Hepatocyte (in vitro differentiated cells): ENCODE results near the gene DSCAM. TPM values are rescaled to one million over a fixed set of nuclear protein-coding genes. Genes with fewer than 3 reads are reported as not detected.

Source experiments
- DNase-seq: peaks from one replicate; pipeline ENCODE4 v3.0.0-alpha.2; 2016; ENCODE audit warnings: low spot score
- H2AFZ ChIP-seq: fragments of 200-600 bp; sonication (generic); 2 replicates; pipeline ENCODE4 v1.6.0; 2016; ENCODE audit warnings: antibody characterized with exemption, mild to moderate bottlenecking
- H3K27ac ChIP-seq: fragments of 200-600 bp; sonication (generic); 2 replicates; pipeline ENCODE4 v1.5.1; 2016; ENCODE audit warnings: mild to moderate bottlenecking
- H3K27me3 ChIP-seq: fragments of 200-600 bp; sonication (generic); 2 replicates; pipeline ENCODE4 v1.6.1; 2016
- H3K36me3 ChIP-seq: fragments of 200-600 bp; sonication (generic); replicated peaks from 2 replicates; pipeline ENCODE4 v1.5.1; 2016; ENCODE audit warnings: low read depth; ENCODE audit not compliant: insufficient read depth
- H3K4me1 ChIP-seq: fragments of 200-600 bp; sonication (generic); 2 replicates; pipeline ENCODE4 v1.5.1; 2016; ENCODE audit warnings: mild to moderate bottlenecking, moderate library complexity; ENCODE audit not compliant: insufficient read depth
- H3K4me2 ChIP-seq: fragments of 200-600 bp; sonication (generic); 2 replicates; pipeline ENCODE4 v1.6.0; 2016
- H3K4me3 ChIP-seq: fragments of 200-600 bp; sonication (generic); 2 replicates; pipeline ENCODE4 v1.5.1; 2016; ENCODE audit warnings: mild to moderate bottlenecking
- H3K79me2 ChIP-seq: fragments of 200-600 bp; sonication (generic); 2 replicates; pipeline ENCODE4 v1.6.0; 2017; ENCODE audit warnings: mild to moderate bottlenecking
- H3K9me2 ChIP-seq: fragments of 200-600 bp; sonication (generic); replicated peaks from 2 replicates; pipeline ENCODE4 v1.6.0; 2017; ENCODE audit warnings: mild to moderate bottlenecking; ENCODE audit not compliant: insufficient read depth
- H3K9me3 ChIP-seq: fragments of 200-600 bp; sonication (generic); 2 replicates; pipeline ENCODE4 v1.5.1; 2016; ENCODE audit warnings: low read depth, mild to moderate bottlenecking
- H4K20me1 ChIP-seq: fragments of 200-600 bp; sonication (generic); 2 replicates; pipeline ENCODE4 v1.6.0; 2016; ENCODE audit warnings: mild to moderate bottlenecking; ENCODE audit not compliant: insufficient read depth, poor library complexity, severe bottlenecking
- EZH2 ChIP-seq: fragments of 200-600 bp; sonication (generic); IDR thresholded peaks from 2 replicates; pipeline ENCODE4 v1.6.1; 2016; ENCODE audit warnings: antibody characterized with exemption, mild to moderate bottlenecking, borderline replicate concordance
- EZH2phosphoT487 ChIP-seq: fragments of 200-600 bp; sonication (generic); IDR thresholded peaks from one replicate; pipeline ENCODE4 v1.6.1; 2018; ENCODE audit warnings: antibody characterized with exemption, mild to moderate bottlenecking, low read depth, moderate library complexity; ENCODE audit not compliant: unreplicated experiment, severe bottlenecking
- WGBS: methylation state at CpG from one replicate; pipeline ENCODE4 v1.1.6; 2016; ENCODE audit warnings: low lambda C conversion rate; ENCODE audit errors: missing lambda C conversion rate; 5-methylcytosine and 5-hydroxymethylcytosine counted together
- polyA plus RNA-seq: library from polyadenylated mRNA; unstranded; fragments of >200 nt; fragmentation: Nextera tagmentation; extraction: Ambion mirVana; gene quantifications from 2 replicates; pipeline ENCODE4 v1.2.1, GENCODE V29; 2016
- total RNA-seq: library from RNA; depleted of rRNA; stranded (reverse); fragments of >200 nt; gene quantifications from 2 replicates; pipeline ENCODE4 v1.2.3, GENCODE V29; 2014
- TF ChIP-seq, protein P1 (sequence below): fragments of 200-600 bp; sonication (generic); IDR thresholded peaks from 2 replicates; pipeline ENCODE4 v1.5.1; 2016; ENCODE audit warnings: antibody characterized with exemption, mild to moderate bottlenecking; ENCODE audit not compliant: poor library complexity

The DSCAM gene
- total and polyA plus RNA-seq, 2 experiments from 2014 or later: 0.33 TPM; not detected in 1

DNA sequence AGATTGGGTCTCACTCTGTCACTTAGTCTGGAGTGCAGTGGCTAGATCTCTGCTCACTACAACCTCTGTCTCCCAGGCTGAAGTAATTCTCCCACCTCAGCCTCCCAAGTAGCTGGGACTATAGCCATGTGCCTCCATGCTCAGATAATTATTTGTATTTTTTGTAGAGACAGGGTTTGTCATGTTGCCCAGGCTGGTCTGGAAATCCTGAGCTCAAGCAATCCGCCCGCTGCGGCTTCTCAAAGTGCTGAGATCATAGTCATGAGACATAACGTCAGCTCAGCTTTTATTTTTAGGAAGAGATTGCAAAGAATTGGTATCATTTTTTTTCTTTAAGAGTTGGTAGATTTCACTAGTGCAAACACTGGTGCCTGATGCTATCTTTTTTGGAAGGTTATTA, 244.9 kb downstream of the DSCAM start:
- peak; percentile 13 for DNase-seq
- no peaks in the 10 kb centered on the region for H3K36me3 ChIP-seq
- H2AFZ ChIP-seq: no peak overlapping the region
- H3K4me1 ChIP-seq: no peaks in the 10 kb centered on the region
- 88% methylated on average over 4 of the region's 4 CpGs for WGBS
- no peak overlapping the region for H3K4me3 ChIP-seq
- no peaks in the 10 kb centered on the region for H4K20me1 ChIP-seq
- H3K27me3 ChIP-seq: no peaks in the 10 kb centered on the region
- no peak overlapping the region for H3K4me2 ChIP-seq
- H3K79me2 ChIP-seq: no peaks in the 10 kb centered on the region
- no peaks in the 10 kb centered on the region for H3K9me2 ChIP-seq
- no peak overlapping the region for H3K27ac ChIP-seq
- TF ChIP-seq EZH2 (no peak), EZH2phosphoT487 (no peak)
- TF ChIP-seq, protein P1, sequence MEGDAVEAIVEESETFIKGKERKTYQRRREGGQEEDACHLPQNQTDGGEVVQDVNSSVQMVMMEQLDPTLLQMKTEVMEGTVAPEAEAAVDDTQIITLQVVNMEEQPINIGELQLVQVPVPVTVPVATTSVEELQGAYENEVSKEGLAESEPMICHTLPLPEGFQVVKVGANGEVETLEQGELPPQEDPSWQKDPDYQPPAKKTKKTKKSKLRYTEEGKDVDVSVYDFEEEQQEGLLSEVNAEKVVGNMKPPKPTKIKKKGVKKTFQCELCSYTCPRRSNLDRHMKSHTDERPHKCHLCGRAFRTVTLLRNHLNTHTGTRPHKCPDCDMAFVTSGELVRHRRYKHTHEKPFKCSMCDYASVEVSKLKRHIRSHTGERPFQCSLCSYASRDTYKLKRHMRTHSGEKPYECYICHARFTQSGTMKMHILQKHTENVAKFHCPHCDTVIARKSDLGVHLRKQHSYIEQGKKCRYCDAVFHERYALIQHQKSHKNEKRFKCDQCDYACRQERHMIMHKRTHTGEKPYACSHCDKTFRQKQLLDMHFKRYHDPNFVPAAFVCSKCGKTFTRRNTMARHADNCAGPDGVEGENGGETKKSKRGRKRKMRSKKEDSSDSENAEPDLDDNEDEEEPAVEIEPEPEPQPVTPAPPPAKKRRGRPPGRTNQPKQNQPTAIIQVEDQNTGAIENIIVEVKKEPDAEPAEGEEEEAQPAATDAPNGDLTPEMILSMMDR: no peak
- no peaks in the 10 kb centered on the region for H3K9me3 ChIP-seq

DNA sequence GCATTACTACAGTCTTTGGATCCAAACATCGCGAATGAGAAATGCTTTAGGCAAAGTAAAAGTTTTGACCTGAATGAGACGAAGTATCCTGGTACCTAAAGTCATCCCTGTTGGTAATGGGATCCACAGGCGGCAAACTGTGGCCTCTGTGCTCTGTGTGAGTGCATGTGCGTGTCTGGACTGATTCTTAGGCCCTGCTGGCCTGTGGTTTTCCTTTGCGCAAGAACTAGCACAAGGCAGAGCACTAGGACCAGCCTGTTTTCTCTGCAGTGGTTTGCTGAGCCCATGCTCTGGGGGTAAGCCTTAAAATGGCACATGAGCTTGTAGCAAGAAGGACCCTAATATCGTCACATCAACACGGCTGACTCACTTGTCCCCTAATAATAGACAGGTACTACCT, 251.2 kb downstream of the DSCAM start:
- TF ChIP-seq, protein P1: no peak
- TF ChIP-seq EZH2phosphoT487 (no peak), EZH2 (no peak)
- no peaks in the 10 kb centered on the region for H3K4me1 ChIP-seq
- no peaks in the 10 kb centered on the region for H4K20me1 ChIP-seq
- no peak overlapping the region for H3K4me3 ChIP-seq
- H2AFZ ChIP-seq: no peak overlapping the region
- H3K27me3 ChIP-seq: no peaks in the 10 kb centered on the region
- no peak for DNase-seq
- H3K4me2 ChIP-seq: no peak overlapping the region
- no peaks in the 10 kb centered on the region for H3K79me2 ChIP-seq
- H3K27ac ChIP-seq: no peak overlapping the region
- no peaks in the 10 kb centered on the region for H3K36me3 ChIP-seq
- H3K9me3 ChIP-seq: no peaks in the 10 kb centered on the region
- 91% methylated on average over 8 of the region's 8 CpGs for WGBS
- H3K9me2 ChIP-seq: no peaks in the 10 kb centered on the region

DNA sequence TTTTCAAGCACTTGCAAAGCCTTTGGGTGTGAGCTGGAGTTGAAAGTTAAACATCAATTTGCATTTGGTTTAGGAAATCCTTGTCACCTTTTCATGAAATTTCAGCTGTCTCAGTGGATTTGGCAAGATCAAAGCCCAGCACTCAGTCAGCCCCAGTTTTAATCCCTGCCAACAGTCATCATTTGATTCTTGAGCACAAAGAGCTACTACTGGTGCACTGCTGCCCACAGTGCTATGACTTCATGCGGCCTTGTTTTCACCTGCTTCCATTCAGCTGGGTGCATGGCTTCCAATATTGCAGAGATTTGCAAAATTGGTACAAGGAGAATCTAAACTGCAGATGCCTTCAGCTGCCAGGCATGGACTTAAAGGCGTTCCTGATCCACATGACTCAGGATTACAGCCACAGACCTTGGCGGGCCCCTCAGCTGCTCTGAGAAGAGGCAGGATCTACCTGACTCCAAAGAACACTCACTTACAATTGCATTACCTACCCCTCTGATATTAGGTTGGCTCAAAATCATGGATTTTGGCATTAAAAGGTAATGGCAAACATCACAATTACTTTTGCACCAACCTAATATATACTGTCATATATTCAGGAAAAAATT, 259.1 kb downstream of the DSCAM start:
- H3K27me3 ChIP-seq: no peaks in the 10 kb centered on the region
- WGBS: 57% methylated on average over 3 of the region's 3 CpGs
- H3K9me2 ChIP-seq: no peaks in the 10 kb centered on the region
- TF ChIP-seq EZH2phosphoT487: no peak
- no peak for TF ChIP-seq EZH2
- TF ChIP-seq, protein P1: no peak
- H3K36me3 ChIP-seq: no peaks in the 10 kb centered on the region
- no peak overlapping the region for H2AFZ ChIP-seq
- no peaks in the 10 kb centered on the region for H3K79me2 ChIP-seq
- DNase-seq: no peak
- no peaks in the 10 kb centered on the region for H4K20me1 ChIP-seq
- H3K9me3 ChIP-seq: no peaks in the 10 kb centered on the region
- no peak overlapping the region for H3K4me3 ChIP-seq
- peaks cover 3% of the 10 kb centered on the region for H3K4me1 ChIP-seq
- H3K27ac ChIP-seq: no peak overlapping the region
- H3K4me2 ChIP-seq: no peak overlapping the region

DNA sequence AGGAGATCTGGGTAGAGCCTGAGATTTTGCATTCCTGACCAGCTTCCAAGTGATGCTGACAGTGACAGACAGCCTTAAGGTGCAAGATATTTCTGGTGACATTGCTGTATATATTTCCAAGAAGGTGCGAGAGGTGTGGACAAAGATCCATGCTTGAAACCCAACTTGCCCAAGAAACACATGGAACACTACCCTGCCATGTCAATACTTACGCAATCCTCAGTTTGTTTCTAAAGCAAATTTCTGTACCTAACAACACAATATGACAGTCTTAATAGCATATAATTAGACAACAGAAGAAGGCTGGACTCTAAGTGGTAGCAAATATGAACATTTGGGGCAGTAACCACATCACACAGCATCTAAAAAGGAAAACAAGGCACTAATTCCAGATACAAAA, 260.4 kb downstream of the DSCAM start:
- Histone ChIP-seq H3K27me3 (no peaks in the 10 kb centered on the region), H3K79me2 (no peaks in the 10 kb centered on the region), H3K36me3 (no peaks in the 10 kb centered on the region), H3K4me3 (no peak overlapping the region), H3K4me2 (no peak overlapping the region), H2AFZ (no peak overlapping the region), H3K9me3 (no peaks in the 10 kb centered on the region), H3K27ac (no peak overlapping the region), H3K4me1 (peaks cover 13% of the 10 kb centered on the region), H3K9me2 (no peaks in the 10 kb centered on the region), H4K20me1 (no peaks in the 10 kb centered on the region)
- WGBS: 96% methylated on average over 2 of the region's 2 CpGs
- no peak for DNase-seq
- no peak for TF ChIP-seq EZH2
- TF ChIP-seq, protein P1: no peak
- TF ChIP-seq EZH2phosphoT487: no peak
